ENCODE results near the gene ZBP1.

- TF ChIP-seq POLR2A (IDR thresholded peaks at IDR 0.05) = no peak
- TF ChIP-seq CTCF (IDR thresholded peaks at IDR 0.05) = no peak
- TF ChIP-seq POLR2AphosphoS5 (IDR thresholded peaks at IDR 0.05) = no peak
These were observed 49.4 kb upstream of the ZBP1 start for GRCh38 chr20:57669632-57670031.
